HL-60/S4 treated with retinoic acid at 250 ng/mL for 4 days and 3 days (cell line): ENCODE data around the gene PTTG1IP.
"Not testable (repeated sequence)": the region's sequence is repeated elsewhere in the genome, so short reads cannot be mapped to it uniquely, and the experiment has no call there.

Source experiments
- in situ Hi-C: fragments of 300-500 bp; cut with MboI; formaldehyde crosslinking; loops from 2 replicates; pipeline ENCODE4 v1.7.0; 2022; ENCODE audit warnings: low sequenced_read_pairs

Gene PTTG1IP

DNA sequence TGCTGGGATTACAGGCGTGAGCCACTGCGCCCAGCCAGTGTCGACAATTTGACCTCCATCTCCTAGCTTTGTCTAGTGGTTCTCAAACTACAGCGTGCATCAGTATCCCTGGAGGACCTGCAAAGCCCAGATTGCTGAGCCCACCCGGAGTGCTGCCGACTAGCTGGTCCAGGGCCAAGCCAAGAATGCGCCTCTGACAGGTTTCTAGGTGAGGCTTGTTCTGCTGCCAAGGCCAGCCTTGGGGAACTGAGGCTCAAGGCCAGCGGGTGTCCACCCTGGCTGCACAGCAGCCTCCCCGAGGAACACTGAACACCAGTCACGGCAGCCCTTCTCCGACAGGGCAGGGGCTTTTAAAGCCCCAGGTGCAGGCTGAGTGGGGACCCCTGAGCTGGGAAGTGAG, 9.8 kb upstream of the PTTG1IP start:
- in situ Hi-C loops: no loop called here

DNA sequence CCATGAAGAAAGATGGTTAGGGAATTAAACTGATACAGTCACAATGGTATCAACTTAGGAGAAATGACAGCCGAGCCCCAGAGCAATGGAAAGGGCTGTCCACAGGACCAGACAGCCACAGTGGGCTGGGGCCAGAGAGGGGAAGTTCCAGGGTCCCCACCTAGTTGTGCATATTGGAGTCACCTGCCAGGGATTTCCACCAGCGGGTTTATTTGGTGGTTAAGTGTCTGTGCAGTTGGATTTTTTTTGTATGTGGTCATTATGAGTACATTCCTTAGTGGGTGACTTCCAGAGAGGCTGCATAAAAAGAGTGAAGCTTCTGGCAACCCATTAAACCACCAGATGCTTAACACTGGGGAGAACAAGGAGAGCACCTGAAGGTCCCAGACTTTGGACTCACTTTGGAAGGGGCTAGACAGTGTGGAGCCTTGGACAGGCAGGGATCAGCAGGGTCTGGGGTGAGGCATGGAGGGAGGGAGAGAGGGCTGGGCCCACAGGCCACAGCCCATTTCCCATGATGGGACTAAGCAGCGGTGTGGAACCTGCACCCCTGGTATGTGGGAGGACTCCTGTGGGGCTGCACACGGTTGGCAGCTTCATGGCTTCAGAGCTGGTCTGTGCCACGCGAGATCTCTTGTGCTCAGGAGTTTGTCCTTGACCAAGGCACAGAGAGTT, 7.8 kb upstream of the PTTG1IP start:
- in situ Hi-C loops: no loop called here

DNA sequence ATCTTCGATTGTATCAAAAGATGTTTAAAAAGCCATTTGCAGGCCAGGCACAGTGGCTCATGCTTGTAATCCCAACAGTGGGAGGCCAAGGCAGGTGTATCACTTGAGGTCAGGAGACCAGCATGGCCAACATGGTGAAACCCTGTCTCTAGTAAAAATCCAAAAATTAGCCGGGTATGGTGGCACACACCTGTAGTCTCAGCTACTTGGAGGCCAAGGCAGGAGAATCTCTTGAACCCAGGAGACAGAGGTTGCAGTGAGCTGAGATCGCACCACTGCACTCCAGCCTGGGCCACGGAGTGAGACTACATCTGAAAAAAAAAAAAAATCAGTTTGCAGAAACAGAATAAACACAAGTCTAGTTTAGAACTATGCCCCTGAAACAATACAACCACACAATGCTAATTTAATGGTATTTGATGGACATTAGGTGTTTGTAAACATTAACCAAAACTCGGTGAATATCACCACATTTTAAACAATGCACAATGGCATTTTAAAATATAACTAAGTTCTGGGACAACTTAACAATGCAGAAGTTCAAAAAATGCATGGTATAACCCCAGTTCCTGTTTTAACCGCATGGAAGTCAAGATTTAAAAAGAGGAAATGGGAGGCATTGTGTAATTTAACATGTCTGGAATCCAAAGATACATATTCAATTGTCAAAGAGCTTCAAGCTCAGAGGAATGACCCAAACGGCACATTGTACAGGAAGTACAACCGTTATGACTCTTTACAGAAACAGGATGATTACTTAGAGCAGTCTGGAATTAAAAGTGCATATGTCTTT, 7.1 kb upstream of the PTTG1IP start:
- in situ Hi-C loops: no loop called here

DNA sequence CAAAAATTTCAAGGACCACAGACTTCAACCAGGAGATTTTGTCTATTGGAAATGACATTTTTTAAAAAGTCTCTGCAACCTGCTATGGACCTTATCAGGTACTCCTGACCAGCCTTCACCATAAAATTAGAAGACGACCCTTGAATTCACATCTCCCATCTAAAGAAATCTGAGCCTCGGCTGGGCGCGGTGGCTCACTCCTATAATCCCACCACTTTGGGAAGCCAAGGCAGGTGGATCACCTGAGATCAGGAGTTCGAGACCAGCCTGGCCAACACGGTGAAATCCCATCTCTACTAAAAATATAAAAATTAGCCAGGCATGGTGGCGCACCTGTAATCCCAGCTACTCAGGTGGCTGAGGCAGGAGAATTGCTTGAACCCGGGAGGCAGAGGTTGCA, 5.7 kb upstream of the PTTG1IP start:
- in situ Hi-C loops: not testable (repeated sequence)

DNA sequence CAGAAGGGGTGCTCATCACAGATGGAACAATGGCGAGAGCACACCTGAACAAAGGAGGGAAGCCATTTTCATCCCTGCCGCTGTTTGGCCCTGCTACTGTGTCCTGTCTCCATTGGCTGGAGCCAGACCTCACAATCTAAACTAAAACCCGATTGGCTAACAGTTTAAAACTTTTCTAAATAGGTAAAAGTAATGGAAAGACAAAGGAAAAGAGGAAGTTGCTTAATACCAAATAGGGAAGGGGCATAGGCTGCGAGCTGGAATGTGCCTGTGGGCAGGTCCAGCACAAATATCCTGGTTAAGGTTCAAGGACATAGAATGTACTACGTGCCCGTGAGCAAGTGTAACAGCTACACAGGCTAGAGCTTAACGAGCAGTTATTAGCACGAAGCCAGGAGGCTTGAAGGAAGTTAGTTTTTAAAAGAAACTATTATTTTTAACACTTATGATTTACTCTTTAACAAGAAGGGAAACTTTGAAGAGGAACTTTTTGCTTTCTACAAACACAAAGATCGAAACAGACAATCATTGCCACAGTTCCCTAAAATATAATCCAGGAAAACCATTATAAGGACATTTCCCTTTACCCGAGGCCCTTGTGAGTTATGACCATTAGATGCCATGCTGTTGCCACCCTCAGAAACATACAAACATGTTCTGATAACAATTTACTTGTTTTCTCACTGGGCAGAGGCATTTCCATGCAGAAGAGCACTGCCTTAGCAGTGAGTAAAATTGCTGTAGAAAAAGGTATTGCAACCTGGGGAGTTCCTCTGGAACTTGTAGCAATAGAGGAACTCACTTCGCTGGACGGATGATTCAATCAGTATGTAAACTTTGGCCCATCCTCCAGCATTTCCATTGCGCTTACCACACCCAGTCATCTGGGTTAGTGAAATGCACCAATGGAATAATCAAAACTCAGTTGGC, 4.8 kb upstream of the PTTG1IP start:
- in situ Hi-C loops: no loop called here

DNA sequence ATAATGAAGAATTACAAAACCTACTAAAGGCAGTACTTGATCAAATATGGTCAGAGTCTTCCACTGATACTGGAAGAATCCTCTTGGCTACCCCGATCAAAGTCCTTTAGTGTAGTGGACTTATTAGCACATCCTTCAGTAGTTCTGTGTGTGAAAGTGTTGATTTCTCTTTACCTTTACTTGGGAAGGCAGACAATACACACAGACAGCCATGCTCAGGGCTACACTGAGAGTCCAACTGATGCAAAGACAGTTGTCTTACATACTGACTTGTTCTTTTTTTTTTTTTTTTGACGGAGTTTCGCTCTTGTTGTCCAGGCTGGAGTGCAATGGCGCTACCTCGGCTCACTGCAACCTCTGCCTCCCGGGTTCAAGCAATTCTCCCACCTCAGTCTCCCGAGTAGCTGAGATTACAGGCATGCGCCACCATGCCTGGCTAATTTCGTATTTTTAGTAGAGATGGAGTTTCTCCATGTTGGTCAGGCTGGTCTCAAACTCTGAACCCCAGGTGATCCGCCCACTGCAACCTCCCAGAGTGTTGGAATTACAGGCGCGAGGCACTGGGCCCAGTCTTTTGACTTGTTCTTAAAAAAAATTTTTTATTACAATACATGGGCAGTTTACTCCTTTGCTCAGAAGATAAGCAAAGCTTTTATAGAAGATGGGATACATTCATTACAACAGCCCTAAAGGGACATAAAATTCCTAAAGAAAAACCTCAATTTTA, 3.5 kb upstream of the PTTG1IP start:
- in situ Hi-C loops: no loop called here

DNA sequence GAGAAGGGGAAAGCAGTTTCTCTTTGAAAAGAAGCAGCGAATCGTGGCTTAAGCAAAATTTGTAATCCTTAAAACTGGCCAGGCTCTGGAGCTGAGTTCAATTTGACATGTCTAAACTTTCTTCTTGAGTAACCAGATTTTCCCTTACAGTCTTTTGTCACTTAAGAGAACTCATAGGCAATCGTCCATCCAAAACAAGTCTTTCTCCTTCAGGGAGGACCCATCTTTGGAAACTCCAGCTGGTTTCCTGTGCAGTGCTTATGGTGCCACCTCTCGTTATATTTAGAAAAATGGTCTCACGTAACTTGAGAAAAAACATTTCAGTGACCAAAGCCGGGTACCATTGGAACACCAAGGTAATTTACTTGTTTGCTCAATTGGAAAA, 1.8 kb upstream of the PTTG1IP start:
- in situ Hi-C loops: no loop called here

DNA sequence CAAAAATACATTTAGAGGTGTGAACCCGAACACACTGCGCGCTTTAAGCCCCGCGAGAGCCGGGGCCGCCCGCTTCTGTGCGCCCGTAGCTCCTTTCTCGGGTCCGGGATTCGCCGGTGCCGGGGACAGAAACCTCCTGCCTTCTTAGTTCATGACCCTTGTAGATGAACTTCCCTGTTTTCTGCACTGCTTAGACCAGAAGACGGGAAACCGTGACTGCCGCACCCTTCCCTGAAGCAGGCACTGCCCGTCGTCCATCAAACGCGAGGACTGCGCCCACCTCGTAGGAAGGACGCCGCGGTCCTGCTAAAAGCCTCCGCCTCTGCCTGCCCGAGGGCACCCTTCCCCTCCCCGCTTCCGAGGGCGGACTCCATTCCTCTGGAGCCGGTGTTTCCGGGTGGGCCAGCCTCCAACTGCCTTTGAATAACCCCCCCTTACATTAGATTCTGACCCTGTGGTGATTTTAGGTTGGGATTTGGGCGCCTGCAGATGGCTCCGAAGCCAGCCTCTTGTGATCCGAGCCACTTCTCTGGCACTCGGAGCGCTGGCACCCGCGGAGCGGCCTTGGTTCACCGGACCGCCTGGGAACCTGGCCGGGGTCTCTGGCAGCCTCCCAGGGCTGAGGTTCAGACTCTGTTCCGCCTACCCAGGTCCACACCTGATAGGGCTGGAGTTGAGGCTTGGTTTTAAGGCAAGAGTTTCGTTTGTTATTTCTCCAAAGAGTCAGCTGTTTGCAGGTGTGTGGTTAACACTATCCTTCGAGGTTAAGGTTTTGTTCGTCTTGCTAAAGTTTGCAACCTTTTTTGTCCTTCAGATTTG, 1.2 kb upstream of the PTTG1IP start:
- in situ Hi-C loops: no loop called here

DNA sequence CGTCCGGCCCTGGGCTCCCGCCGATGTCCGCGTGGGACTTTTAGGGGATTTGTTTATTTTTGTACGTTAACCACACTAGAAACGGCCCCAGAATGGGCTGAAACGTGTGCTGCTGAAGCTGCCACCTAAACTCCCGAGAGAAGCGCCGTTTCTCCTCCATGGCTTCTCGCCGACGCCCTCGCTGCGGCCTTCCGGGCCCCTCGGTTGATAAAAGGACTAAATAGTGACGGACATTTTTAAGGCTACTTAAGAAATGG, 678 bp upstream of the PTTG1IP start:
- in situ Hi-C loops: no loop called here

DNA sequence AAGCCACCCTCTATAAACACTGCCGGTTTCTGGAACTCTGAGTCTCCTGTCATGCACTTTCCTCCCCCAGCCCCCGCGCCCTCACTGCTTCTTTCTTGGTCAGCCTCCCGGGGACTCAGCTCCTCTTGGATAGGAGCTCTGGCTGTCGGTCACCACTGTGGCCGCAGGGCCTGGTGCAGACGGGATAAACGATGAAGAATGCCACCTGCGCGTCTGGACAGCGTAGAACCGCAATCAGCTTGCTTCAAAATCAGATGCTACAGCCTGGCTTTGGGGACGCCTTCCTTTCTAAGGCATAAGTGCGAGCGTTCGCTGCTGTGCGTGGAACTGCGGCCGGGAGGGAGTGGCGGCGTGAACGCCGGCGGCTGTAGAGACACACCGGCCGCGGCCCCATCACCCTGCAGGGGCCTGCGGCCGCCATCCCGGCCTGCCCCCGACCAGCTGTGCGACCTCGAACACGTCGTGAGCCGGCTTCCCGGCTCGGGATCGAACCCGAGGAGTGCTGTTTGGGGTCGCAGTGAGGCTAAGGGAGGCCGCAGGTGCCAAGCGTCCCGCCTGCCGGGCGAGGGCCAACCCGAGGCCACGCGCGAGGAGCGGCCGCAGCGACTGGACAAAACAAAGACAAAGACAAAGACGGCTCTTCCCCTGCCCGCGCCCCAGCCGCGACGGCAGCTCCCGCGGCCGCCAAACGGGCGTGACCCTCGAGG, 688 bp downstream of the PTTG1IP start:
- in situ Hi-C loops: no loop called here

DNA sequence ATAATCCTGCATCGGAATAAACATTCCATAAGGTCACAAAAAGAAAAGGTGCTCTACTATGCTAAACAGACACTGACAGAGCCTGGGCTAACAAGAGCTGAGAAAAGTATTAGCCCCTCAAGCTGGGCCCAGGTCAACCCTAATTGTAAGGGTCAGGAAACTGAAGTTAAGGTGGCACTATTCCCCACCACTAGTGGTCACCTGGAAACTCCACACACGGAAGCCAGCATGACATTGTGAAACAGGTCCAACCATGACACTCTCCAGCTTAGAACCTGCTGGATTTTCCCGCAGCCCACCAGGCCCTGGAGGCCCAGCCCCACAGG, 1.2 kb downstream of the PTTG1IP start:
- in situ Hi-C loops: no loop called here

DNA sequence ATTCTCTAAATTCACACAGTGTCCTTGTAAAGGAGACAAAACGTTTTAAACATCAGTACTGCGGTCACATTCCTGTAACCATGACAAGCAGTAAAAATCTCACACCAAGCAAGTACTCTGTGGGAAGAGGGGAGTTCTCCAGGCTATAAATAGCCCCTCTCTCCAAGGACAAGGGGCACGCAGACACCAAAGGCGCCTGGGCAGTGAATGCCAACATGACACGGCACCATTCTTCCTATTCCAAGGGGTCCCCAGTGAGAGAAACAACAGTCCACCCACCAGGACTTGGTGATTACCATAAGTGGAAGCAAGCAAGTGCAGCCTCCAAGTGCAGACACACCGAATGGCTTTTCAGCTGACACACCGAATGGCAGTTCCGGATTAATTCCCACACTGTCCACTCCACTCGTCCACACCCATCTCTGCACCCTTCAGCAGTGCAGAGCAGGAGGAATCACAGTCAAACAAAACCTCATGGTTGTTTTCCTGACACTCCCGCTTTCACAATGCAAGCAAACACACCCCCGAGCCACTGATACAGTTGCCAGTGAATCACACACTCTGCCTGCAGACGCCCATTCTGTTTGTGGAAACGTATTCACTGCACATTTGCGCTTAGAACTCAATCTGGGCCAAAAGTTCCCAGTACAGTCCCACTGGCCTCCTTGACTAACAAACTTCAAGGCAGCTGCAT, 1.8 kb downstream of the PTTG1IP start:
- in situ Hi-C loops: no loop called here

DNA sequence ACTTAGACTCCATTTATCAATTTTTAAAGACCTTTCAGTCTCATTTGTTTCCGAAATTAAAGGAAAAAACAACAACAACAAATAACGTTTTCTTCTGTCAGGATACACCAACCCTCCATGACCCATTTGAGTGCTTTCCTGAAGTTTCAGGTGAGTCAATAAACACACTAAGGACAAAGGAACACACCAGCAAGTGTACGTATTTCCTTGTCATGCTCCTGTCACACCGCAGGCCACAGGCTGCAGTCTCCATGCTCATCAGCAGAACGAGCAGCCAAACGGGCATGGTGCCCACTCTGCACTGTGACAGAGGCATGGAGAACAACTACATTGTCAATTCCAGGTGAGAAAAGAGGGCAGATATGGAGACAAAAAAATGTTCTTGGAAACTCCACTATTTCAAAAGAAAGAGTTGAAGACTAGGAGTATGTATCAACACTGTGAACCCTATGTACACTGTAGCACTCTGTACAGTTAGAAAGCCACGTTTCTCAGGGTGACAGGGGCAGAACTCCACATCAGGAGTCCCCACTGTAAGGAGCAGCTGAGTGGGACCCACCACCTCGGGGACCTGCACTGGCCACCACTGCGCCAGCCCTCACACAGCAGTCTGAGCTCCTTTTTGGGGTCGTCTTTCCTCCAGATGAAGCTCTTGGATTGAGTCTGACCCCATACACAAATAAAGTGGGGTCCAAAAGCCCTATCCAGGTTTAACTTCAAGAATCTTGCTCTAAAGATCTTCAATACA, 2.6 kb downstream of the PTTG1IP start:
- in situ Hi-C loops: no loop called here

DNA sequence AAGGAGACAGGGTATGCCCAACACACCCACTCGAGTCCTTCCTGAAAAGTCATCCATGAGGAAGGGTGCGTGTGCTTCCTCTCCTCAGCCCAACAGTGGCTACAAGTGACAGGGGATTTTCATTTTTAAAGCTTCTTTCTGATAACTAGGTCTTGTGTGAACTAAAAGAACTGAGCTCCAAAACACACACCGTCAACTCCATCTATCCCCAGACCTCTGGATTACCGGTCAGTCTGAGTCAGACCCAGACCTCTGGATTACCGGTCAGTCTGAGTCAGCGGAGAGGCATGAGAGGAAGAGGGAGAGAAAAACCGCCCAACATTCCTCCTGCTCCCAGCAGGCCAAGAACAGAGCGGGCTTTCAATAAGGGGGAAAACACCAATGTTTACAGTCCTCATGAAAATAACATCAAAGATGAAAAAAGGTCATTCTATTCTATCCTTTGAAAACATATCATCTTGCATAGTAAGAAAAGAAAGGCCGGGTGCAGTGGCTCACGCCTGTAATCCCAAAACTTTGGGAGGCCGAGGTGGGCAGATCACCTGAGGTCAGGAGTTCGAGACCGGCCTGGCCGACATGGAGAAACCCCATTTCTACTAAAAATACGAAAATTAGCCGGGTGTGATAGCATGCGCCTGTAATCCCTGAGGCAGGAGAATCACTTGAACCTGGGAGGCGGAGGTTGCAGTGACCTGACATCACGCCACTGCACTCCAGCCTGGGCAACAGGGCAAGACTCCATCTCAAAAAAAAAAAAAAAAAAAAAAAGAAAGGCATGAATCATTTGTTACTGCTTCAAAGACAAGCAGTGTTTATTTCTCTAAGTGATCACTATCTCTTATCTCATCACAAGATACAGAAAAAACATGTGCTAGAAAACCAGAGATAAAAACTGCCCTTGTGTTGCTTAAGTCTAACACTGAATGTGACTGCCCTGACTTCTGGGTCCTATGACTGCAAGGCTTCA, 3.4 kb downstream of the PTTG1IP start:
- in situ Hi-C loops: no loop called here

DNA sequence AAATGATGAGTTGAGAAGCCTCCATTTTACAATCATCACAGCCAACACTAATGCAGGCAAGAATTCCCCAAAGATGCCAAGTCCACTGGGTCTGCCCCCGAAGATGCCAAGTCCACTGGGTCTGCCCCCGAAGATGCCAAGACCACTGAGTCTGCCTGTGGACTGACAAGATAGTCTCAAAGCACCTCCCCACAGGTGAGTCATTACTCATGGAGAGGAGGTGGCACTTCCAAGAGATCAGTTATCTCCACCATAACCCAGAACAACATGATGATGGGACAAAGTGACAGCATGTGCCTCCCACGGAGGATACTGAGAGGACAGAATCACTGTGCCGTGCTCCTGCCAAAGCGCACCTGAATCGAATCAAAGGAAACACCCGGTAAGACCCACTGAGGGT, 4.8 kb downstream of the PTTG1IP start:
- in situ Hi-C loops: no loop called here

DNA sequence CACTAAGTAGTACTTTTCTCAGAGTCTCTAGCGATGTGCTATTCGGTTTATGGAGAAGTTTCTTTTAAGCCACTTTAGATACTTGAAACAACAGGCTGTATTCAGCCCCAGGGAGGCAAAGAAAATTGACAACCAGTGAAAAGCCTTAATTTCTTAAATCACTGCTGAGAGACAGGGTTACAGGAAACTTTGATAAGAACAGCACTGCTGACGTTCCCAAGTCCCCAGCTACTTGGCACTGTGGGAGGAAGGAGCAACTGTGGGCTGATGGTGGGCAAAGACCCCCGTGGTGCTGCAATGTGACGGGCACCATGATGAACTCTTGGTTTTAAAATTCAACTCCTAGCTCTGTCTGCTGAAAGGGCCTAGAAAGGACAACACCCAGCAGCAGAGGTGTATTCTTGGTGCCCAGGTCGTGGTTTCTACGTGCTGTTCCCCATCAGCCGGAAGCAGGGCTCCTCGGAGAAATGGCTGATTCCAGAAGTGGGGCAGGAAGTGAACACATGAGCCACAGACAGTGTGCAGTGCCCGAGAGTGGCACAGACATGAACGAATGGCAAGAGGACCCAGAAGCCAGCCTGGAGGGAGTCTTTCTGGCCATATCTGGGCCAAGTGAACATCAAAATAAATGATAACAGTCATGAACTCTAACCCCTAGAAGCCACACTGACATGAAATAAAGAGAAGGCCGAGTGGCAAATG, 5.3 kb downstream of the PTTG1IP start:
- in situ Hi-C loops: no loop called here

DNA sequence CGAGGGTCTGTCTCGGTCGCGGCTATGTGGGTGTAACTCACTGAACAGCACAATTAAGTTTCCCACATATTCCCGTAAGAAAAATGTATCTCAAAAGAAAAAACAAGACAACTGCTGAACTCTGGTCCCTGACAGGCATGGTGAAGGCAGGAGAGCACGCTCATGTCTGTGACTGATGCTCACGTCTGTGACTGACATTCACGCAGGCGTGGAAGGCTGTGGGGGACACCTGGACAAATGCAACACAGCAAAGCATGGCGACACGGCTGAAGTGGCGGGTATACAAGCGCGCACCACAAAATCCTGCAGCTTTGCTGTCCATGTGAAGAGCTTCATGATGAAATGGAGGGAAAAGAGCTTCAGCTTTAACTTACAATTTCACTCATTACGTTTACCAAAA, 6.0 kb downstream of the PTTG1IP start:
- in situ Hi-C loops: no loop called here
